ENCODE results near the gene CFAP44.
"Not testable (repeated sequence)": the region's sequence is repeated elsewhere in the genome, so short reads cannot be mapped to it uniquely, and the experiment has no call there.

The CFAP44 gene

DNA sequence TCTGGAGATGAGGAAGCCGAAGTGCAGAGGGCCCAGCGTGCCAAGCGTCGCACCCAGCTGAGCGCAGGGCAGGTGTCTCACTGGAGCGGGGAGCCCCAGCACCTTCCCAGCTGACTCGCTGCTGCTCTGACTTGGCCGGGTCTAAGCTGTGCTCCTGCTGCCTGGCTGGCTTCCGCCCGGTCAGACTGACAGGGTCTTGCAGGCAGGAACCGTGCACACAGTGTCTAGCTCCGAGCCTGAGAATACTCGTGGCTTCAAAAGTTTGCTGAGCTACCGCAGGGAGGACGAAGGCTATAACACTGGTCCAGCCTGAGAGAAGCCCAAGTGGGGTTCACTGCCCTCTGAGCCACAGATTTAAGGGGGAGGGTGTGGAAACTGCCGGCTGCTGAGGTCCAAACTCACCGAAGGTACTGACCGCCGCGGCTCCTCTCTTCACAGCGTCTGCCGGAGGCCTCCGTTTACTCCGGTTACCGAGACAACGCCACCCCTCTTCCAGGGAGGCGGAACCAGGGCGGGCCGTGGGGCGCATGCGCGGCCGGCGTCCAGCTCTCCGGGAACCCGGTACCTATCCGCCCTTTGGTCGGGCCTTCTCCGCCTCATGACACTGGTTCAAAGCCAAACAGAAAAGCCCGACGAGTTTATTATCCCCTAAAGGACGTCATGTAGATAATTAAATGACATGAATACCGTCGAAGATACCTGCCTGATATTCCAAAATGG, at the start of gene CFAP44:
Gene CFAP44 (minus strand): TSS at position 443 of the 720 bp plus-strand sequence. CDS start 7,829 bp downstream, outside the sequence.
- no peak for DNase-seq

DNA sequence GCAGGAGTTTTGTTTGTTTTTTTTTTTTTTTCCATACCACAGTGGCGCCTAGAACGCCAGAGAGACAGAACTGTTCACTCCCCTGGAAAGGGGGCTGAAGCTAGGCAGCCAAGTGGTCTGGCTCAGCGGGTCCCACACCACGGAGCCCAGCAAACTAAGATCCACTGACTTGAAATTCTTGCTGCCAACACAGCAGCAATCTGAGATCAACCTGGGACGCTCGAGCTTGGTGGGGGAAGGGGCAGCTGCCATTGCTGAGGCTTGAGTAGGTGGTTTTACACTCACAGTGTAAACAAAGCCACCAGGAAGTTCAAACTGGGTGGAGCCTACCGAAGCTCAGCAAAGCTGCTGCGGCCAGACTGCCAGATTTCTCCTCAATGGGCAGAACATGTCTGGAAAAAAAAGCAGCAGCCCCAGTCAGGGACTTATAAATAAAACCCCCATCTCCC, 43.9 kb upstream of the CFAP44 start:
- DNase-seq = no peak

- DNase-seq = no peak
Measured at GRCh38 chr3:113468539-113468938, 27.2 kb upstream of the CFAP44 start.

- no peak for DNase-seq
Measured at GRCh38 chr3:113461488-113461887, 20.2 kb upstream of the CFAP44 start.

- not testable (repeated sequence) for DNase-seq
Measured at GRCh38 chr3:113458554-113458953, 17.3 kb upstream of the CFAP44 start.

- DNase-seq = no peak
Measured at GRCh38 chr3:113455446-113455845, 14.2 kb upstream of the CFAP44 start.

- no peak for DNase-seq
Measured at GRCh38 chr3:113454630-113455029, 13.3 kb upstream of the CFAP44 start.

- DNase-seq = no peak
Measured at GRCh38 chr3:113454057-113454456, 12.8 kb upstream of the CFAP44 start.

DNA sequence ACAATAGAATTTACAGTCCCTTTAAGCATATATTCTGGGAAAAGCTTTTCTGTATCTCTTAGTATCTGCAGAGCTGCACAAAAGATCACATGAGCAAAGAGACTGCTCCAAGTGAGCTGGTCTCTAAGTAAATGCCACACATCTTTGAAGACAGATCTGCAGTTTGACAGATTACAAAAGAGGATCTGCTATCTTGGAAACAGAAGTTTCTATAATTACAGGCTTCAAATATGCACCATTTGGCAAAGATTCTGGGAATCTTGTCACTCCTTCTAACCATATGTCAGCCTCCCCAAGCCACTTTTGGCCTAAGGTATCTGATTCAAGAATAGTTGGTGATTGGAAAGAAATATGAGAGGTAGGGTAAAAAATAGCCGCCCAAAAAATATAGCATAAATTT, 9.6 kb upstream of the CFAP44 start:
- no peak for DNase-seq

- DNase-seq = no peak
Measured at GRCh38 chr3:113439606-113440005, 1.7 kb downstream of the CFAP44 start.

DNA sequence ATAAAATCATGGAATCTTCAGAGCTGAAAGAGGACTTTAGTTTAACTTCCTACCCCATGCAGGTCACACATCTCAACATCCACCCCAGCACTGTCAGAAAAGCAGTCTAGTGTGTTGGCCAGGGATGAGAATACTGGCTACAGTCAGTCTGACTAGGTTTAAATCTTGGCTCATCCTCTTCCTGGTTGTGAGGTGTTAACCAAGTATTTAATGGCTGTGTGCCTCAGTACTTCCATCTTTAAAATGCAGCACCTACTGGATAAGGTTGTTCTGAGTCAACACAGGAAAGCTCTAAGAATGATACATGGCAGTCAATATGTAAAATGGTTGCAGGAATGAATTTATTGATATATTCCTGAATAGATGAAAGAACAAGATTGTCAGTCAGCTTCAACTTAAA, 3.1 kb downstream of the CFAP44 start:
- no peak for DNase-seq

DNA sequence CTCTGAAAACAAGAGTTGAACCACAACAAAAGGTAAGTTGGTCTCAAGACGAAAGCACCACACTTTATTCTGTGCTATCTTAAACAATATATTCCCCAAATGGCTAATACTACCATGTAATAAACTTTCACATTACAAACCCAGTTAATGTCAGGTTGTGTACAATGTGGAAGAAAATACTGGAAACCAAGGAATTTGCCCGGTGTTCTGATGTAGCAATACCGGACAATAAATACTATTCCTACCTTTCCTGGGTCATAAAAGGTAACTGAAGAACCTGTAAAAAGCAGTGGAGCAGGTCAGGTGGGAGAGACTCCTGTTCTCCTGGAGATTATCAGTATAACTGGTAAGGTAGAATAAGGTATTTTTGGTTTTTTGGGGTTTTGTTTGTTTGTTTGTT, 3.9 kb downstream of the CFAP44 start:
- DNase-seq = no peak

- no peak for DNase-seq
Measured at GRCh38 chr3:113436809-113437208, 4.5 kb downstream of the CFAP44 start.

DNA sequence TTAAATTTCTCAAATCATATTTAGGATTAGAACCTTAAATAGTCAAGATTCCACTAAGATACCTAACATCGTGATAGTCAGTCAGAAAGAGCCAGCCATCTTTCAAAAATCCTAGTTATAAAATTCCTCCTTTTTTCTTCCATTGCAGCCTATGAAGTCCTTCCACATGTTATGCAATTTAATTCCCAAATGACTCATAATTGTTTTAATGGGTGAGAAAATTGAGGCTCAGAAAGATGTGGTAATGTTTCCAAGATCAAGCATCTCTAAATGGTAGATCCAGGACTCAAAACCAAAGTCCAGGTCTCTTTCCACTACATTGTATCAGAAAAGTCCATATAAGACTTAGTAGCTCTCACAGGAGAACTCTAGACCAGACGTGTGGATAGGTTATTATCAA, 9.5 kb downstream of the CFAP44 start:
- no peak for DNase-seq

GRCh38 chr3:113428581-113428980, 12.7 kb downstream of the CFAP44 start:
- no peak for DNase-seq

DNA sequence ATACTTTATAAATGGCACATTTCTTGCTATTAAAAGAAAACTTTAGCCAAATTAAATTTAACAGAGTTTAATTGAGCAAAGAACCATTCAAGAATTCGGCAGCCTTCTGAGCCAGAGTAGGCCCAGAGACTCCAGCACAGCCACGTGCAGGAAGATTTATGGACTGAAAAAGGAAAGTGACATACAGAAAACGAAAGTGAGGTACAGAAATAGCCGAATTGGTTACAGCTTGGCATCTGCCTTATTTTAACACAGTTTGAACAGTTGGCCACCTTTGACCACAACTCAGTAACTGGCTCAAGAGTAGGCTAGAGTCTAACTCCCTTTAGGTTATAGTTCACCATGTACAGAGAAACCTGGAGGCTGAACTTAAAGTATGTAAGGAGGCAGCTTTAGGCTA, 17.6 kb downstream of the CFAP44 start:
- no peak for DNase-seq

- DNase-seq = no peak
Measured at GRCh38 chr3:113421082-113421481, 20.2 kb downstream of the CFAP44 start.

- no peak for DNase-seq
Measured at GRCh38 chr3:113409676-113410075, 31.6 kb downstream of the CFAP44 start.

- DNase-seq = no peak
Measured at GRCh38 chr3:113405180-113405579, 36.1 kb downstream of the CFAP44 start.

GRCh38 chr3:113404637-113405036, 36.7 kb downstream of the CFAP44 start:
- no peak for DNase-seq
